Endothelial cell of umbilical vein (primary cell): ENCODE data around the gene TFB2M. TPM values are rescaled to one million over a fixed set of nuclear protein-coding genes. Genes with fewer than 3 reads are reported as not detected.

ENCODE experiments used
- BruUV-seq: library from RNA; stranded (reverse); fragments of 400-500 nt; replicated peaks from 2 replicates; lab custom pipeline; 2021; lab: Mats Ljungman, UMichigan
- CTCF ChIA-PET: fragments of 300-600, 350-600 bp; sonication (Branson Sonifier 250); formaldehyde crosslinking; loops from one replicate; lab custom pipeline; 2021; ENCODE audit warnings: antibody characterized with exemption, inconsistent platforms; lab: Charles Lee
- POLR2A ChIA-PET: fragments of 300-600, 350-600 bp; sonication (Branson Sonifier 250); formaldehyde crosslinking; loops from one replicate; lab custom pipeline; 2021; ENCODE audit warnings: antibody characterized with exemption, inconsistent platforms; lab: Charles Lee
- DNase-seq: peaks from one replicate; pipeline ENCODE4 v3.0.0-alpha.2; 2011; ENCODE audit warnings: low read depth, low spot score
- FAIRE-seq: peaks from 2 replicates; lab custom pipeline; 2011; peaks lifted over from hg19 to GRCh38; lab: Jason Lieb, UNC
- H2AFZ ChIP-seq: 2 replicates; pipeline ENCODE4 v1.6.0; 2012; ENCODE audit warnings: low read depth, low read length, control low read depth, inconsistent platforms
- H3K27ac ChIP-seq: 2 replicates; pipeline ENCODE4 v1.5.1; 2011; ENCODE audit warnings: low read depth, mild to moderate bottlenecking, control low read depth, low read length, moderate library complexity; ENCODE audit not compliant: insufficient read depth
- H3K27me3 ChIP-seq, 2 experiments: 2 replicates each; pipeline versions ENCODE4 v1.6.0 to v1.6.1; 2011; ENCODE audit warnings: low read length in 2 of 2, mixed read lengths in 1 of 2; ENCODE audit not compliant: control insufficient read depth in 2 of 2, insufficient read depth in 2 of 2
- H3K36me3 ChIP-seq, 2 experiments: 2 replicates in 1 of 2; 3 replicates in 1 of 2; pipeline ENCODE4 v1.5.1; 2011; ENCODE audit warnings: low read length in 2 of 2, mild to moderate bottlenecking in 1 of 2, moderate library complexity in 1 of 2; ENCODE audit not compliant: control insufficient read depth in 2 of 2, insufficient read depth in 2 of 2; ENCODE audit errors: extremely low read depth in 1 of 2
- H3K4me1 ChIP-seq: 3 replicates; pipeline ENCODE4 v1.5.1; 2011; ENCODE audit warnings: mild to moderate bottlenecking, low read length; ENCODE audit not compliant: control insufficient read depth, insufficient read depth; ENCODE audit errors: extremely low read depth
- H3K4me2 ChIP-seq: 2 replicates; pipeline ENCODE4 v1.6.1; 2011; ENCODE audit warnings: low read length, control low read depth, mixed read lengths; ENCODE audit not compliant: insufficient read depth
- H3K4me3 ChIP-seq, 3 experiments: fragments of 200-600 bp in 1 of 3; sonication (generic), shearing (Covaris generic) in 1 of 3; replicated peaks in 1 of 3; 2 replicates each; pipeline ENCODE4 v1.5.1; 2011 to 2016; ENCODE audit warnings: control low read depth in 3 of 3, low read length in 3 of 3, mild to moderate bottlenecking in 2 of 3, inconsistent platforms in 1 of 3, low read depth in 1 of 3, moderate library complexity in 1 of 3; ENCODE audit not compliant: insufficient read depth in 1 of 3
- H3K79me2 ChIP-seq: 2 replicates; pipeline ENCODE4 v1.6.0; 2012; ENCODE audit warnings: low read length, inconsistent platforms; ENCODE audit not compliant: control insufficient read depth, insufficient read depth
- H3K9ac ChIP-seq: replicated peaks from 2 replicates; pipeline ENCODE3; 2011; ENCODE audit warnings: low read length, control low read depth; ENCODE audit not compliant: insufficient read depth; ENCODE audit errors: extremely low read depth
- H3K9me1 ChIP-seq: replicated peaks from 3 replicates; pipeline ENCODE4 v1.6.0; 2011; ENCODE audit warnings: mild to moderate bottlenecking, low read length; ENCODE audit not compliant: control insufficient read depth, insufficient read depth; ENCODE audit errors: extremely low read depth
- H3K9me3 ChIP-seq: replicated peaks from 2 replicates; pipeline ENCODE4 v1.5.1; 2012; ENCODE audit warnings: low read length, inconsistent platforms; ENCODE audit not compliant: control insufficient read depth, insufficient read depth
- H4K20me1 ChIP-seq: replicated peaks from 2 replicates; pipeline ENCODE3; 2011; ENCODE audit warnings: mild to moderate bottlenecking, low read length; ENCODE audit not compliant: control insufficient read depth, insufficient read depth; ENCODE audit errors: extremely low read depth
- CTCF ChIP-seq, 2 donors: IDR thresholded peaks; 1 replicate in 1 of 2; 2 replicates in 1 of 2; pipeline ENCODE4 v1.5.1; 2011; ENCODE audit warnings: low read length in 2 of 2, mild to moderate bottlenecking in 2 of 2, moderate library complexity in 2 of 2, control low read depth in 1 of 2, inconsistent platforms in 1 of 2, low read depth in 1 of 2; ENCODE audit not compliant: insufficient read depth in 1 of 2; ENCODE audit errors: extremely low read depth in 1 of 2
- EZH2 ChIP-seq: IDR thresholded peaks from 2 replicates; pipeline ENCODE4 v1.6.1; 2012; ENCODE audit warnings: borderline replicate concordance, low read depth, mild to moderate bottlenecking, moderate library complexity, low read length, inconsistent platforms; ENCODE audit not compliant: severe bottlenecking
- FOS ChIP-seq: IDR thresholded peaks from 2 replicates; pipeline ENCODE4 v1.6.1; 2011; ENCODE audit warnings: mild to moderate bottlenecking, low read length, moderate library complexity, borderline replicate concordance; ENCODE audit not compliant: insufficient read depth
- GATA2 ChIP-seq: IDR thresholded peaks from 2 replicates; pipeline ENCODE4 v1.7.0; 2011; ENCODE audit warnings: low read depth, mild to moderate bottlenecking, moderate library complexity, mixed read lengths, low read length; ENCODE audit not compliant: insufficient read length, insufficient read depth
- JUN ChIP-seq: IDR thresholded peaks from 2 replicates; pipeline ENCODE4 v1.6.1; 2011; ENCODE audit warnings: borderline replicate concordance, low read depth; ENCODE audit not compliant: insufficient read length, insufficient read depth
- MAX ChIP-seq: IDR thresholded peaks from 2 replicates; pipeline ENCODE4 v1.6.1; 2011; ENCODE audit not compliant: insufficient read depth, insufficient read length
- MYC ChIP-seq: IDR thresholded peaks from one replicate; pipeline ENCODE4 v1.6.1; 2011; ENCODE audit warnings: mild to moderate bottlenecking, low read depth, low read length
- POLR2A ChIP-seq: IDR thresholded peaks from 2 replicates; pipeline ENCODE4 v1.6.1; 2012; ENCODE audit warnings: low read depth, mild to moderate bottlenecking, control low read depth, low read length
- POLR2AphosphoS5 ChIP-seq: IDR thresholded peaks from 2 replicates; pipeline ENCODE4 v1.6.1; 2012; ENCODE audit warnings: low read depth, mild to moderate bottlenecking, control low read depth, low read length, moderate library complexity; ENCODE audit not compliant: insufficient read depth
- dilution Hi-C: fragments of 300-500 bp; cut with MboI; formaldehyde crosslinking; loops from one replicate; pipeline ENCODE4 v1.15.0; 2019; ENCODE audit warnings: low sequenced_read_pairs; ENCODE audit not compliant: extremely low pct_ligation_motif_present
- intact Hi-C: fragments of 100-400 bp; cut with micrococcal nuclease; formaldehyde crosslinking; loops from one replicate; pipeline ENCODE4 v1.10.0; 2022
- polyA plus RNA-seq, 4 experiments: library from polyadenylated mRNA; depleted of rRNA in 3 of 4; stranded (reverse) in 3 of 4; unstranded in 1 of 4; fragments of >200 nt; gene quantifications; 2 replicates each; pipeline versions ENCODE4 v1.2.1 to v1.2.3, GENCODE V29; 2011 to 2012; ENCODE audit warnings: missing spikeins in 1 of 4
- total RNA-seq: library from RNA; stranded (reverse); gene quantifications from 2 replicates; pipeline ENCODE4 v1.2.3, GENCODE V29; 2021

The TFB2M gene
- total and polyA plus RNA-seq, 2 donors (not counting 3 experiments of a cell fraction or from before 2014, with no cell fraction given), result 8.4 to 14.8 TPM

- dilution Hi-C loops, result no loop called here
- Histone ChIP-seq H3K36me3 (no peaks in the 10 kb centered on the region), H4K20me1 (no peaks in the 10 kb centered on the region), H3K9me3 (no peaks in the 10 kb centered on the region), H3K4me3 (no peak overlapping the region), H2AFZ (no peak overlapping the region), H3K79me2 (peaks cover 21% of the 10 kb centered on the region), H3K4me2 (no peak overlapping the region), H3K9ac (no peak overlapping the region), H3K27ac (no peak overlapping the region), H3K4me1 (no peaks in the 10 kb centered on the region), H3K27me3 (no peaks in the 10 kb centered on the region), H3K9me1 (no peaks in the 10 kb centered on the region)
- BruUV-seq, result no TSS peak
- CTCF ChIA-PET, result interaction anchor here (0.7 kb wide), 1 partner anchor 8 kb away, joined by 3 read pairs; no protein-coding TSS in a partner anchor
- POLR2A ChIA-PET, result no interaction called here
- no peak for DNase-seq
- no peak for TF ChIP-seq GATA2
- no peak for TF ChIP-seq POLR2A
- TF ChIP-seq JUN, result no peak
- TF ChIP-seq EZH2, result no peak
- TF ChIP-seq FOS, result no peak
- TF ChIP-seq CTCF (IDR thresholded peaks at IDR 0.05; ENCODE audit: extremely low read depth in 1 of 2, insufficient read depth in 1 of 2, low read depth in 1 of 2, low read length in 2 of 2), result no peak
- no peak for TF ChIP-seq MYC
- no peak for TF ChIP-seq MAX
- TF ChIP-seq POLR2AphosphoS5, result no peak
- FAIRE-seq, result no peak
- intact Hi-C loops, result no loop called here
Observed at GRCh38 chr1:246595146-246595545, 29.1 kb upstream of the TFB2M start.
